CD4-positive, alpha-beta T cell treated with Interleukin-4 for 4 hours (primary cell): ENCODE data around the gene MEGF11.
"Not testable (repeated sequence)": the region's sequence is repeated elsewhere in the genome, so short reads cannot be mapped to it uniquely, and the experiment has no call there.

Experiments used
- DNase-seq: peaks from one replicate; pipeline ENCODE4 v3.0.0-alpha.2; 2020

Gene MEGF11

GRCh38 chr15:65991721-65992483, 261.6 kb downstream of the MEGF11 start:
- DNase-seq: no peak

DNA sequence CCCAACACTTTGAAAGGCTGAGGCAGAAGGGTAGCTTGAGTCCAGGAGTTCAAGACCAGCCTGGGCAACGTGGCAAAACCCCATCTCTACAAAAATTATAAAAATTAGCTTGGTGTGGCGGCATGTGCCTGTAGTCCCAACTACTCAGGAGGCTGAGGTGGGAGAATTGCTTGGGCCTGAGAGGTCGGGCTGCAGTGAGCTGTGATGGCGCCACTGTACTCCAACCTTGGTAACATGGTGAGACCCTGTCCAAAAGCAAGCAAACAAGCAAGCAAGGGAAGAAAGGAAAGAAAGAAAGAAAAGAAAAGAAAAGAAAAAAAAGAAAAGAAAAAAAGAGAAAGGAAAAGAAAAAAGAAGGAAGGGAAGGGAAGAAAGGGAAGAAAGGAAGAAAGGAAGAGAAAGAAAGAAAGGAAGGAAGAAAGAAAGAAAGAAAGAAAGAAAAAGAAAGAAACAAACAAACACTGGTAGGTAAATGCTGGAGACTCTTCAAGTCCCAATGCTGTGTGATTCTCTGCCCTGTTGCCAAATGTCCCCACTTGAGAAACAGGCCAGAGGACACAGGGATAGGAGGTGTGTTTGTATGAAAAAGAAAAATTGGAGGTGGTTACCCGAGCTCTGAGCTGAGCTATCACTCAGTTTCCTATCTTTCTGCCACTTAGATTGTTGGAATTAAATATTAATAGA, 263.1 kb downstream of the MEGF11 start:
- no peak for DNase-seq

DNA sequence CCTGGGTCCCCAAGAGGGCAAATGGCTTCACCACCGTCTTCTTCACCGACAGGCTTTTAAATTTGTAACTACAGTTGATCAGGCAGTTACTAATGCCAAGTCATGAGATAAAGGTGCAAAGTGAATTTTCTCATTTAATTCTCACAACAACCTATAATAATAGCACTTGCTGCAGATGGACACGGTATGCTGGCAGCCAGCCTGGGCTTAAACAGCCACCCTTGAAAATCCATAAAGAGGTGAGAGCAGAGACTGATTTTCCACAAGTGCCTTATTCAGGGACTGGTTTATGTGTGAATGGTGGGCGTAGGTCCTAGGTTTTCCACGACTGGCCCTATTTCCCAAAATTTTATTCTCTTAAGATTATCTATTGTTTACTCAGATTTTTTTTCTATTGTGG, 266.4 kb downstream of the MEGF11 start:
- DNase-seq: no peak

DNA sequence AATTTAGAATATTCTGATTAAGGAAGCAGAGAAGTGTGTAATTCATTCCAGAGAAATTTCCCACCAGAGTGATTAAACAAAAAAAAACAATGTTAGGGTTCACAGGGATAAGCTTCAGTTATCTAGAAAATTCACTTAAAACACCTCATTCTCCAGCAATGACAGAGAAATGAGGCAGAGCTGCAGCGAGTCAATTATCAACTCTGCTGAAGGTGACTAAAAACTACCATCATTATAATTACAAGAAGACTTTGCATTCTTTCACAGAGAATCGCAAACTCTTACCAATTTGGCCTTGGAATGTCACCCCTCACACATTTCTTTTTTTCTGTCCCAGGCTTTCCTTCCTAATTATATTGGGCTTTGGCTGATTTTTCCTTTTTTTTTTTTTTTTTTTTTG, 267.1 kb downstream of the MEGF11 start:
- DNase-seq: no peak

- DNase-seq: no peak
These were observed 268.2 kb downstream of the MEGF11 start for GRCh38 chr15:65985387-65985786.

- DNase-seq: no peak
These were observed 270.8 kb downstream of the MEGF11 start for GRCh38 chr15:65982627-65983322.

- DNase-seq: peak; percentile 57
These were observed 271.5 kb downstream of the MEGF11 start for GRCh38 chr15:65981837-65982626.

- DNase-seq: peak; percentile 3
These were observed 272.6 kb downstream of the MEGF11 start for GRCh38 chr15:65980824-65981456.

GRCh38 chr15:65979837-65980236, 273.7 kb downstream of the MEGF11 start:
- DNase-seq: no peak

- no peak for DNase-seq
These were observed 274.2 kb downstream of the MEGF11 start for GRCh38 chr15:65979316-65979715.

DNA sequence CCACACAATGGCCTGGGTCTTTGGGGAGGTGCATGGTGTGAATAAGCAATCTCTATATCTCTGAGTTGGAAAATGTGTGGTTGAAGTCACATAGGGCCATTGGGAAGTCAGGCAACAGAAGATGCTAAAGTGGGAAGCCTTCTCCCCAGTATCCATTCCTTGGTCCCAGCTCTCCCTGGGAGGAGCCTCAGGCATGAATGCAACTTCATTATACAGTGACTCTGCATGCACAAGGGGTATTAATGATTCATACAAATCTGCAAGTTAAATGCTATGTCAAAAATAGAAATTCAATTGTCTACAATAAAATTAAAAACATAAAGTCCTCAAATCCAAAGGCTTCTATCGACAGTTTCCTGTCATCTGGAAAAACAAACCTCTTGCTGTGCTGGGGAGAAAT, 275.4 kb downstream of the MEGF11 start:
- no peak for DNase-seq

DNA sequence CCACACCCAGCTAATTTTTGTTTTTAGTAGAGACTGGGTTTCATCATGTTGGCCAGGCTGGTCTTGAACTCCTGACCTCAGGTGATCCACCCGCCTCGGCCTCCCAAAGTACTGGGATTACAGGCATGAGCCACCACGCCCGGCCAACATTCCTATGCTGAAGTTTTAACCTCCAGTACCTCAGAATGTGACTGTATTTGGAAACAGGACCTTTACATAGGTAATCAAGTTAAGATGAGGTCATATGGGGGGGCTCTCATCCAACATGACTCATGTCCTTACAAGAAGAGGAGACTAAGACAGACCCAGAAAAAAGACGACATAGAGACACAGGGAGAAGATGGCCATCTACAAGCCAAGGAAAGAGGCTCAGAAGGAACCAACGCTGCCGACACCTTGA, 277.4 kb downstream of the MEGF11 start:
- not testable (repeated sequence) for DNase-seq

- no peak for DNase-seq
These were observed 281.9 kb downstream of the MEGF11 start for GRCh38 chr15:65971741-65971995.

DNA sequence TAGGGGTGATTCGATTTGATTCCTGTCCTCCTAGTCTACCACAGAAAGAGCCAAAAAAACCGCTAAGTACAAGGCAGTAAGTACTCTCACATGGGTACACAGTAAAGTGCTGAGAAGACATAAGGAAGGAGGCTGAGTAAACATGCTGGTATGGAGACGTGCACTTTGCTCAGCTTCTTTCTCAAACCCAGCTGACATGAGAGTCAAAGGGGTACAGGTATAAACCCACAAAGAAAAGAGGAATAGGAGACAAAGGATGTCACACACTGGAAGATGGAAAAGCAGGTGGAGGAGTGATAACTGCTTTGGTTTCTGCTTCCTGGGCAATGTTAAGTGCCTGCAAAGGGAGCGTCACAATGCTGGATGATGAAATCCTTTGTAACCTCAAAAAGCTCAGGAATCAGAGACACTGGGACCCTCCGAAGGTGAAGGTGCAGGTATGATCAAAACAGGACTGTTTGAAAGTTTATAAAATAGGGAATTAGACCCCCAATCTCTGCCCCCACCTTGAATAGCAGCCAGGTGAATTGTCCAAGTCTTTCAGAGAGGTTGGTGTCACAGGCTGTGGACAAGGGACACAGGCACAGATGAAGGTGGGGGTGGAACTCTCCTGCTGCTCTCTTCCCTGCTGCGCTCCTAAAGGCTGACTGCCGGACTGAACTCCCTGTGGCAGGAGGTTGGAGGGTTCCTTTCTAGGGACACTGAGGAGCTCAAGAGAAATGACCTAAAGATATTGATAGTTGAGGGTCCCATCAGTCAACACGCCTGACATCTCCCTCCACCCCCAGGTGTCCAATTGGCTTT, 282.4 kb downstream of the MEGF11 start:
- no peak for DNase-seq

DNA sequence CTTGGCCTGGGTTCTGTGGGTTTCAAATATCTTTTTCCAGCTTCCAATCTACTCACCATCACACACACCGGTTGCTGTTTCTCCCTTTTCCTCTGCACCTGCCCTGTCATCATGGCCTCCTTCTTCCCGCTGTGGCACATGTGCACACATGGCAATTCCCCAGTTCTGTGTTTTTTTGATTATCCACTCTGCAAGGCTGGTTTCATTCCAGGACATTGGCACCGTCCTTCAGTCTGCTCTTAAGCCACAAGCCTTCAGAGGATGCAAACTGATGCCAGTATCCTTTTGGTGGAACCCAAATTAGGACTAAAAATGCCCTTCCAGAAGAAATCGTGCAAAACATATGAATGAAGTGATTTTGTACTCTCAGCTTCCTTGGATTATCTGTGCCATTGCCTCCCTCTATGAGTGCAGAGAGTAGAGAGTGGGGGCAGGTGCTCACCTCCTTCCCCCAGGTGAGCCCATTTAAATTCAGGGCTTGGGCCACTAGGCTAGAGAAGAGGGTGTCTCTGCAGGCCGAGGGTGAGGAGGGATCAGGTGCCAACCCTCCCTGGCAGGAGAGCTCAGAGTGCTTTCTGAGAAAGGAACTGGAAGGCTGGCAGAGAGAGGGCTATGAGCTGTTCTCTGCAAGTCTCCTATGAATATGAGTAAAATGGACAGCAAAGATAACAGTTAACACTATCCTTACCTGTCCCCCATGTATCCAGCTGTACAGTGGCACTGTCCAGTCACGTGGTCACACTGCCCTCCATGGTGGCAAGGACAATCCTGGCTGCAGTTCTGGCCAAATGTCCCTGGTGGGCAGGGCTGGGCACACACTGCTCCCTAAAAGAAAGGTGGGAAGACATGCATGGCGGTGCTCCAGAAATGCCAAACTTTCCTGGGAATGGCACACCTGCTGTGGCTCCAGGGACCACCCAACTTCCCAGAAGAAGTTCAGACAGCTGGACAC, 283.4 kb downstream of the MEGF11 start:
- DNase-seq: no peak

DNA sequence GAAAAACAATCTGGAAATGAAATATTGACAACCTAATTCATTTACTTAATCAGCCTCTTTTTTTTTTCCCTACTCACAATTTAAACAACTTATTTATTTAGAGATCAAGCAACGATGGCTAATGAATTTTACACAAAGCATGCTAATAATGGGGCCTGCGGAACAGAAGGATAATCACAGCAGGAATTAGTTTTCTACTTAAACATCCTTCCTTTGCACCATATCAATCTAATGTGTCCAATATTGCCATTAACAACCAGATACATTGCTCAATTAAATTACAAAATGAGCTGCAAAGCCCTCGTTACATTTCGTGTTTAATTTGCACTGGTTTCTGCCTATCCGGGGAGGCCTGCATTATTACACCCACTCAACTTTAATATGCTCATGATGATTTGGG, 285.0 kb downstream of the MEGF11 start:
- DNase-seq: no peak

GRCh38 chr15:65964792-65965433, 288.6 kb downstream of the MEGF11 start:
- no peak for DNase-seq

DNA sequence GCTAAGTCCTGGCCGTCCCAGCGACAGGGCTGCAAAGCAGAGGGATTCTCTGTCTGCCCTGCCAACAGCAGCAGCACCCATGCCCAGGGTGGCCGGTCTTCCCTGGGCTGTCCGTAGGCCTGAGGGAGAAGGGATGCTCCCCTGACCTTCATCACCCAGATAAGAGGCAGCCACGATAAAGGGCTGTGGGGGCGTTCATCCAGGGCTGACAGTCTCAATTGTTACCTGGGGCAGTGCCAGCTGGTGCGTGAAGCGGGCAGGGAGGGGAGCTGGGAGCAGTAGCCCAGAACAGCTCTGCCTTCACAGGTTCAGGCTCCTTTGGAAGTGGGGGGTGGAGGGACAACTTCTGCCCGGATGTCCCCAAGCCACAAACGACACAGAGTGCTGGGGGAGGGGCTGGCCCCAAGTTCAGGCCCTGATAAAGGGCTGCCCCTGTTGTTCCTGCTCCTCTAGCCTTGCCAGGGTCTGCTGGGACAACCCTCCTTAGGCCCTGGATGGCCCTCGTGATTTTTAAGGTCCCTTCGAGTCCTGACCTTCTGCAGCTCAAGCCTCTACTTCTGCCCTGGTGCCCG, 289.6 kb downstream of the MEGF11 start:
- no peak for DNase-seq

DNA sequence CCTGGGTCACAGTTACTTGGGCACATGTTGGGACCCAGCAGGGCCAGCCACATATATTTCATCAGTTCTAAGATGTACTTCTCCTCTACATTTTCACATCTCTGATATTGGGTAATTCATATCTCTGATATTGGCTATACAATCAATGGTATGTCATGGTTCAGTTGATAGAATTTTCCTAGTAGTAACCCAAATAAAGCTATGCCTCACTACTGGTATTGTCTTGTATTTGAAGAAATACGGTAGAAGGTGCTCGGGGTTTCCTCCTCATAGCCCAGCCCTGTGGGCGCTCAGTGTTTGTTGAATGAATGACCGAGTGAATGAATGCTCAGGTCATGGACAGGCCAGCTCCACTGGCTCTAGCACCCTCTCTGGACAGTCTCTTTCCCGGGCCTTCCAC, 290.2 kb downstream of the MEGF11 start:
- no peak for DNase-seq

DNA sequence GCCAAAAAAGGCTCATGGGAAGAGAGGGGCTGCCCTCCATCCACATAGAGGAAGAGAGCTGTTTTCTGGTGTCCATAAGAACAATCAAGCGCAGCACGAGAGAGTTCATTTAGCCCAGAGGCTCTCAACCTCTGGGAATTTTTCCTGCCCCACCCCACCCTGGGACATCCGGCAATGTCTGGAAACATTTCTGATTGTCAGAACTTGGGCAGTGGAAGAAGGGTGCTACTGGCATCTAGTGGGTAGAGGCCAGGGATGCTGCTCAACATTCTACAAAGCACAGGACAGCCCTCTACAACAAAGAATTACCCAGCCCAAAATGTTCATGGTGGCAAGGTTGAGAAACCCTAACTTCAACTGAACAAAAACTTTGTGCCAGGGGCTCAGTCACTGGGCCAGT, 291.4 kb downstream of the MEGF11 start:
- no peak for DNase-seq
